Keratinocyte (primary cell): ENCODE results near the gene EPHX1.

Source experiments
- CTCF ChIP-seq, 3 experiments: IDR thresholded peaks in 1 of 3; conservative IDR thresholded peaks in 1 of 3; optimal IDR thresholded peaks in 1 of 3; 2 replicates in 2 of 3; 3 replicates in 1 of 3; pipeline versions ENCODE3 to v1.5.1; 2011; ENCODE audit warnings: low read length in 3 of 3, mild to moderate bottlenecking in 3 of 3, moderate library complexity in 2 of 3, control low read depth in 1 of 3, inconsistent platforms in 1 of 3; ENCODE audit not compliant: insufficient read depth in 2 of 3; ENCODE audit errors: extremely low read depth in 1 of 3
- EZH2 ChIP-seq: IDR thresholded peaks from one replicate; pipeline ENCODE4 v1.6.1; 2012; ENCODE audit warnings: inconsistent platforms, mild to moderate bottlenecking, low read length, moderate library complexity

GRCh38 chr1:225823811-225824261 is 13.9 kb downstream of the EPHX1 start:
- TF ChIP-seq CTCF (optimal IDR thresholded peaks at IDR 0.05 in 1 of 3, IDR thresholded peaks at IDR 0.05 in 1 of 3, conservative IDR thresholded peaks at IDR 0.05 in 1 of 3; ENCODE audit: extremely low read depth in 1 of 3, insufficient read depth in 2 of 3, low read length in 3 of 3) (no peak), EZH2 (no peak)
